SK-N-SH treated with all-trans-retinoic acid at 6 μM for 48 hours (cell line): ENCODE results near the gene SCFD2.
"Not testable (repeated sequence)": the region's sequence is repeated elsewhere in the genome, so short reads cannot be mapped to it uniquely, and the experiment has no call there.

Experiments used
- ATAC-seq: fragments of 200-7000 bp; cut with Tn5 transposase; 3 replicates; pipeline ENCODE4 v1.9.1; 2020; ENCODE audit warnings: mild to moderate bottlenecking, moderate library complexity
- ARNTL ChIP-seq: fragments of 450-650 bp; formaldehyde crosslinking; IDR thresholded peaks from 2 replicates; pipeline ENCODE4 v1.5.0; 2020; ENCODE audit warnings: low read depth, mild to moderate bottlenecking, moderate library complexity, borderline replicate concordance
- GLIS3 ChIP-seq: fragments of 250-450 bp; sonication (Bioruptor Pico); IDR thresholded peaks from 2 replicates; pipeline ENCODE4 v1.5.0; 2020; ENCODE audit warnings: mild to moderate bottlenecking, moderate library complexity
- ISL1 ChIP-seq: fragments of 250-450 bp; sonication (Bioruptor Pico); IDR thresholded peaks from 2 replicates; pipeline ENCODE4 v2.1.2; 2022; ENCODE audit warnings: mild to moderate bottlenecking, moderate library complexity
- PATZ1 ChIP-seq: fragments of 250-450 bp; sonication (Bioruptor Pico); IDR thresholded peaks from 2 replicates; pipeline ENCODE4 v1.8.0; 2020; ENCODE audit warnings: mild to moderate bottlenecking, moderate library complexity, borderline replicate concordance
- POU6F1 ChIP-seq: fragments of 250-450 bp; sonication (Bioruptor Pico); IDR thresholded peaks from 2 replicates; pipeline ENCODE4 v1.8.0; 2021; ENCODE audit warnings: low read depth, mild to moderate bottlenecking, moderate library complexity, borderline replicate concordance
- PPARA ChIP-seq: fragments of 250-450 bp; sonication (Bioruptor Pico); IDR thresholded peaks from 2 replicates; pipeline ENCODE4 v1.5.0; 2020; ENCODE audit warnings: mild to moderate bottlenecking, borderline replicate concordance
- RARB ChIP-seq: fragments of 250-450 bp; sonication (Bioruptor Pico); IDR thresholded peaks from 2 replicates; pipeline ENCODE4 v1.8.0; 2021; ENCODE audit warnings: mild to moderate bottlenecking, moderate library complexity
- SNAI2 ChIP-seq: fragments of 250-450 bp; sonication (Bioruptor Pico); IDR thresholded peaks from 2 replicates; pipeline ENCODE4 v1.5.0; 2020; ENCODE audit warnings: mild to moderate bottlenecking, moderate library complexity
- TOX ChIP-seq: fragments of 250-450 bp; sonication (Bioruptor Pico); IDR thresholded peaks from 2 replicates; pipeline ENCODE4 v1.8.0; 2021; ENCODE audit warnings: mild to moderate bottlenecking, moderate library complexity, borderline replicate concordance
- ZC3H10 ChIP-seq: fragments of 250-450 bp; sonication (Bioruptor Pico); IDR thresholded peaks from 2 replicates; pipeline ENCODE4 v1.5.1; 2021; ENCODE audit warnings: mild to moderate bottlenecking, moderate library complexity
- ZFP3 ChIP-seq: fragments of 250-450 bp; sonication (Bioruptor Pico); IDR thresholded peaks from 2 replicates; pipeline ENCODE4 v1.5.0; 2020; ENCODE audit warnings: mild to moderate bottlenecking, moderate library complexity
- ZFP30 ChIP-seq: fragments of 450-650 bp; formaldehyde crosslinking; IDR thresholded peaks from 2 replicates; pipeline ENCODE4 v1.5.0; 2022; ENCODE audit warnings: mild to moderate bottlenecking, moderate library complexity
- ZNF565 ChIP-seq: fragments of 450-650 bp; formaldehyde crosslinking; conservative IDR thresholded peaks from 2 replicates; pipeline ENCODE4 v1.5.0; 2020; ENCODE audit warnings: low read depth, mild to moderate bottlenecking, moderate library complexity
- ZNF70 ChIP-seq: fragments of 450-650 bp; formaldehyde crosslinking; IDR thresholded peaks from 2 replicates; pipeline ENCODE4 v1.5.0; 2020; ENCODE audit warnings: mild to moderate bottlenecking, moderate library complexity
- TF ChIP-seq, protein P1 (sequence below): fragments of 250-450 bp; sonication (Bioruptor Pico); IDR thresholded peaks from 2 replicates; pipeline ENCODE4 v1.5.0; 2020; ENCODE audit warnings: mild to moderate bottlenecking, moderate library complexity
- TF ChIP-seq, protein P2 (sequence below): fragments of 250-450 bp; sonication (Bioruptor Pico); IDR thresholded peaks from 2 replicates; pipeline ENCODE4 v1.5.1; 2021; ENCODE audit warnings: mild to moderate bottlenecking, moderate library complexity

SCFD2 gene

DNA sequence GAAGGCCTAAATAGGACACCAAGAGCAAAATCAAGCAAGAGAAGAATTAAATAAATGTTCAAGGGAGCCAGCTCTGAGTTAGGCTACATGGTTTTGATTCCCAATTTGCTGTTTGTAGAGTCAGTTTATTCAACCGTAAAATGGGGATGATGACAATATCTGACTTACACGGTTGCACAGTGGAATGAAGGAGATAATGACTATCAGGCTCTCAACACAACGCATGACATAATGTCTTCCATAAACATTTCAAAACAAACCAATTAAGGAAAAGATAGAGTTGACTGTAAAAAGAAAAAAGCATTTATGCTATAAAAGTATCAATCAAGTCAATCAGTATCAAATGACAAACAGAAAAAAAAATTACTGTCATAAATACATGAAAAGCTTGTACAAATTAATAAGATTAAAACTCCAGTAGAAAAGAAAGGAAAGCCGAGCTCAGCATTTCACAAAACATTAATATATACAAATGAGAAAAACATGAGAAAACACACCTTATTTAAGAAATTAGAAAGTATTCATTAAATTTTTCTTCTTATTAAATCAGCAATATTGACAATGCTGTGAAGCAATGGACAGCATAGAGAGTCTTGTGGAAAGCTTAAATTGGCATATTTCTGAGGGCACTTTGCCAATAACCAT is 179.0 kb downstream of the SCFD2 start:
- ATAC-seq, result no peak
- no peak for TF ChIP-seq ARNTL (CRISPR knock-in tag)

DNA sequence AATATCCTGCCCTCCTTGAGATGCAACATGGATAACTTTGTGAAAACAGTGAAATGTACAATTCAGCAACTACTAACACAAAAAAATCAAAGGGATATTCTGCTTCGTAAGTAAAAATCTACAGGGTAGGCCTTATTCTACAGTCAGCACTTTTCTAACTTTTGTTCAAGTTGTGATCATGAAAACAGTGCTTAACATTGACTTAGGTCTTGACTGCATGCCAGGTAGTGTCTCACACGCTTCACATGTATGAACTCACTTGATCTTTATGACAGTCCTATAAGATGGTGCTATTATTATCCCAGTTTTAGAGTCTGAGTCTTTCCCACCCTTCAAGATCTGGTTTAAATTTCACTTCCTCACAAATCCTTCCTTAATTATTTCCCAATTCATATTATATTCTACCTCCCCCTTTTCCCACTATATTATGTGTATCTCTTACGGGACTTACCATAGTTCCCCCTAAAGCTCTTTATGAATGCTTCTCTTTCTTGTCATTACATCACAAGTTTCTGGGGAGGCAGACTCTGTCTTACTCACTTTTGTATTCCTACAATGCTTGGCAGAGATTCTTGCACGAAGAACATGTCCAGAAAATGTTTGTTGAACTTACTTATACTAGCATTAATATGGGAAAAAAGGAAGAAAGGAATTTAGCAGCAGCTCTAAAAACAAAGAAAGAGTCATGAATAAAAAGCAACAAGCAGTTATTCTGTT is 179.8 kb downstream of the SCFD2 start:
- TF ChIP-seq ZNF565 (CRISPR knock-in tag) (no peak), ZFP30 (CRISPR knock-in tag) (no peak), ZNF70 (CRISPR knock-in tag) (no peak), POU6F1 (CRISPR knock-in tag) (no peak), GLIS3 (CRISPR knock-in tag) (no peak), ZFP3 (no peak)
- no peak for ATAC-seq

GRCh38 chr4:53183754-53184153 is 182.1 kb downstream of the SCFD2 start:
- TF ChIP-seq ZNF565 (CRISPR knock-in tag) (no peak), ISL1 (CRISPR knock-in tag) (no peak), ZFP3 (no peak), ARNTL (CRISPR knock-in tag) (no peak), POU6F1 (CRISPR knock-in tag) (no peak), ZC3H10 (CRISPR knock-in tag) (no peak), PPARA (CRISPR knock-in tag) (no peak), PATZ1 (CRISPR knock-in tag) (no peak), RARB (CRISPR knock-in tag) (no peak), TOX (no peak), SNAI2 (CRISPR knock-in tag) (no peak)
- TF ChIP-seq, protein P1, sequence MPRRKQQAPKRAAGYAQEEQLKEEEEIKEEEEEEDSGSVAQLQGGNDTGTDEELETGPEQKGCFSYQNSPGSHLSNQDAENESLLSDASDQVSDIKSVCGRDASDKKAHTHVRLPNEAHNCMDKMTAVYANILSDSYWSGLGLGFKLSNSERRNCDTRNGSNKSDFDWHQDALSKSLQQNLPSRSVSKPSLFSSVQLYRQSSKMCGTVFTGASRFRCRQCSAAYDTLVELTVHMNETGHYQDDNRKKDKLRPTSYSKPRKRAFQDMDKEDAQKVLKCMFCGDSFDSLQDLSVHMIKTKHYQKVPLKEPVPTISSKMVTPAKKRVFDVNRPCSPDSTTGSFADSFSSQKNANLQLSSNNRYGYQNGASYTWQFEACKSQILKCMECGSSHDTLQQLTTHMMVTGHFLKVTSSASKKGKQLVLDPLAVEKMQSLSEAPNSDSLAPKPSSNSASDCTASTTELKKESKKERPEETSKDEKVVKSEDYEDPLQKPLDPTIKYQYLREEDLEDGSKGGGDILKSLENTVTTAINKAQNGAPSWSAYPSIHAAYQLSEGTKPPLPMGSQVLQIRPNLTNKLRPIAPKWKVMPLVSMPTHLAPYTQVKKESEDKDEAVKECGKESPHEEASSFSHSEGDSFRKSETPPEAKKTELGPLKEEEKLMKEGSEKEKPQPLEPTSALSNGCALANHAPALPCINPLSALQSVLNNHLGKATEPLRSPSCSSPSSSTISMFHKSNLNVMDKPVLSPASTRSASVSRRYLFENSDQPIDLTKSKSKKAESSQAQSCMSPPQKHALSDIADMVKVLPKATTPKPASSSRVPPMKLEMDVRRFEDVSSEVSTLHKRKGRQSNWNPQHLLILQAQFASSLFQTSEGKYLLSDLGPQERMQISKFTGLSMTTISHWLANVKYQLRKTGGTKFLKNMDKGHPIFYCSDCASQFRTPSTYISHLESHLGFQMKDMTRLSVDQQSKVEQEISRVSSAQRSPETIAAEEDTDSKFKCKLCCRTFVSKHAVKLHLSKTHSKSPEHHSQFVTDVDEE (CRISPR knock-in tag), result no peak
- TF ChIP-seq, protein P2, sequence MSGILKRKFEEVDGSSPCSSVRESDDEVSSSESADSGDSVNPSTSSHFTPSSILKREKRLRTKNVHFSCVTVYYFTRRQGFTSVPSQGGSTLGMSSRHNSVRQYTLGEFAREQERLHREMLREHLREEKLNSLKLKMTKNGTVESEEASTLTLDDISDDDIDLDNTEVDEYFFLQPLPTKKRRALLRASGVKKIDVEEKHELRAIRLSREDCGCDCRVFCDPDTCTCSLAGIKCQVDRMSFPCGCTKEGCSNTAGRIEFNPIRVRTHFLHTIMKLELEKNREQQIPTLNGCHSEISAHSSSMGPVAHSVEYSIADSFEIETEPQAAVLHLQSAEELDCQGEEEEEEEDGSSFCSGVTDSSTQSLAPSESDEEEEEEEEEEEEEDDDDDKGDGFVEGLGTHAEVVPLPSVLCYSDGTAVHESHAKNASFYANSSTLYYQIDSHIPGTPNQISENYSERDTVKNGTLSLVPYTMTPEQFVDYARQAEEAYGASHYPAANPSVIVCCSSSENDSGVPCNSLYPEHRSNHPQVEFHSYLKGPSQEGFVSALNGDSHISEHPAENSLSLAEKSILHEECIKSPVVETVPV, result no peak
- ATAC-seq, result no peak

DNA sequence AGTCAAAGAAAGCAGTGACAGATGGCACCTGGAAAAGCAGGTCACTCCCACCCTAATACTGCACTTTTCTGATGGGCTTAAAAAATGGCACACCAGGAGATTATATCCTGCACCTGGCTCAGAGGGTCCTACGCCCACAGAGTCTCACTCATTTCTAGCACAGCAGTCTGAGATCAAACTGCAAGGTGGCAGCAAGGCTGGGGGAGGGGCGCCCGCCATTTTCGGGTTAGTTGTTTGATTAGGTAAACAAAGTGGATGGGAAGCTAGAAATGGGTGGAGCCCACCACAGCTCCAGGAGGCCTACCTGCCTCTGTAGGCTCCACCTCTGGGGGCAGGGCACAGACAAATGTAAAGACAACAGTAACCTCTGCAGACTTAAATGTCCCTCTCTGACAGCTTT is 188.1 kb downstream of the SCFD2 start:
- not testable (repeated sequence) for ATAC-seq
